GM23338 (cell line): ENCODE results near the gene ADAMTS7. TPM values are rescaled to one million over a fixed set of nuclear protein-coding genes. Genes with fewer than 3 reads are reported as not detected.

Experiments used
- ATAC-seq: fragments of 200-7000 bp; cut with Tn5 transposase; 3 replicates; pipeline ENCODE4 v1.9.1; 2020
- DNase-seq: peaks from one replicate; pipeline ENCODE4 v3.0.0-alpha.2; 2015; ENCODE audit warnings: low spot score
- H2AFZ ChIP-seq: fragments of 200-600 bp; sonication (generic); 2 replicates; pipeline ENCODE4 v1.8.0; 2016; ENCODE audit warnings: antibody characterized with exemption, mild to moderate bottlenecking, moderate library complexity
- H3F3A ChIP-seq: fragments of 200-600 bp; sonication (generic); replicated peaks from 2 replicates; pipeline ENCODE4 v1.8.0; 2017; ENCODE audit warnings: antibody characterized with exemption, mixed run types, low read depth
- H3K27ac ChIP-seq: fragments of 200-600 bp; sonication (generic); 2 replicates; pipeline ENCODE4 v1.6.1; 2016; ENCODE audit warnings: low read depth
- H3K27me3 ChIP-seq: fragments of 200-600 bp; sonication (generic); 2 replicates; pipeline ENCODE4 v1.8.0; 2016; ENCODE audit warnings: mild to moderate bottlenecking, mixed run types, moderate library complexity; ENCODE audit not compliant: insufficient read depth
- H3K36me3 ChIP-seq: fragments of 200-600 bp; sonication (generic); 2 replicates; pipeline ENCODE4 v1.8.0; 2016; ENCODE audit warnings: mild to moderate bottlenecking; ENCODE audit not compliant: insufficient read depth
- H3K4me1 ChIP-seq: fragments of 200-600 bp; sonication (generic); 2 replicates; pipeline ENCODE4 v1.8.0; 2016; ENCODE audit warnings: mild to moderate bottlenecking, moderate library complexity; ENCODE audit not compliant: insufficient read depth
- H3K4me2 ChIP-seq: fragments of 200-600 bp; sonication (generic); 2 replicates; pipeline ENCODE4 v1.7.1; 2017; ENCODE audit warnings: mixed run types
- H3K4me3 ChIP-seq: fragments of 200-600 bp; sonication (generic); 2 replicates; pipeline ENCODE4 v1.6.1; 2016; ENCODE audit warnings: mixed run types
- H3K79me2 ChIP-seq: fragments of 200-600 bp; sonication (generic); replicated peaks from 2 replicates; pipeline ENCODE4 v1.8.0; 2017; ENCODE audit warnings: mild to moderate bottlenecking; ENCODE audit not compliant: insufficient read depth
- H3K9me2 ChIP-seq: fragments of 200-600 bp; sonication (generic); 2 replicates; pipeline ENCODE4 v1.8.0; 2017; ENCODE audit not compliant: insufficient read depth
- H4K20me1 ChIP-seq: fragments of 200-600 bp; sonication (generic); replicated peaks from 2 replicates; pipeline ENCODE4 v1.8.0; 2017; ENCODE audit warnings: mild to moderate bottlenecking; ENCODE audit not compliant: insufficient read depth
- H3K27ac Mint-ChIP-seq: 2 replicates; pipeline ENCODE4 v1.8.0; 2020; ENCODE audit warnings: inconsistent platforms, mild to moderate bottlenecking, moderate library complexity, mixed read lengths
- H3K27me3 Mint-ChIP-seq: 3 replicates; pipeline ENCODE4 v1.8.0; 2022; ENCODE audit warnings: low read depth, mild to moderate bottlenecking, moderate library complexity, mixed read lengths, inconsistent platforms; ENCODE audit not compliant: insufficient read depth, poor library complexity
- H3K36me3 Mint-ChIP-seq: 3 replicates; pipeline ENCODE4 v1.8.0; 2021; ENCODE audit warnings: low read depth, mild to moderate bottlenecking, inconsistent platforms, moderate library complexity, mixed read lengths
- H3K4me1 Mint-ChIP-seq: 3 replicates; pipeline ENCODE4 v1.8.0; 2020; ENCODE audit warnings: mild to moderate bottlenecking, inconsistent platforms, mixed read lengths
- H3K4me3 Mint-ChIP-seq: 3 replicates; pipeline ENCODE4 v1.8.0; 2021; ENCODE audit warnings: moderate library complexity, mild to moderate bottlenecking, inconsistent platforms, mixed read lengths
- H3K9me3 Mint-ChIP-seq: 3 replicates; pipeline ENCODE4 v1.8.0; 2020; ENCODE audit warnings: moderate library complexity, mild to moderate bottlenecking, inconsistent platforms, mixed read lengths
- CTCF ChIP-seq, 2 experiments: fragments of 200-600 bp in 1 of 2; sonication (generic) in 1 of 2; conservative IDR thresholded peaks; 2 replicates each; pipeline versions ENCODE4 v1.5.1 to v1.6.1; 2016 to 2017; ENCODE audit warnings: antibody characterized with exemption in 2 of 2, low read depth in 2 of 2, mild to moderate bottlenecking in 2 of 2, moderate library complexity in 1 of 2
- ETS1 ChIP-seq: IDR thresholded peaks from 2 replicates; pipeline ENCODE4 v1.6.1; 2016; ENCODE audit warnings: antibody characterized with exemption
- EZH2 ChIP-seq: fragments of 200-600 bp; sonication (generic); IDR thresholded peaks from one replicate; pipeline ENCODE4 v1.8.0; 2017; ENCODE audit warnings: antibody characterized with exemption, mild to moderate bottlenecking, low read depth; ENCODE audit not compliant: unreplicated experiment
- JUNB ChIP-seq: IDR thresholded peaks from one replicate; pipeline ENCODE4 v1.6.1; 2016; ENCODE audit warnings: antibody characterized with exemption; ENCODE audit not compliant: unreplicated experiment
- NANOG ChIP-seq: IDR thresholded peaks from 2 replicates; pipeline ENCODE4 v1.6.1; 2016; ENCODE audit warnings: antibody characterized with exemption, borderline replicate concordance
- POLR2AphosphoS5 ChIP-seq: IDR thresholded peaks from 2 replicates; pipeline ENCODE4 v1.6.1; 2016; ENCODE audit warnings: antibody characterized with exemption, low read depth
- REST ChIP-seq: IDR thresholded peaks from one replicate; pipeline ENCODE4 v1.6.1; 2018; ENCODE audit warnings: antibody characterized with exemption; ENCODE audit not compliant: unreplicated experiment
- STAT1 ChIP-seq: IDR thresholded peaks from one replicate; pipeline ENCODE4 v1.6.1; 2016; ENCODE audit warnings: antibody characterized with exemption; ENCODE audit not compliant: unreplicated experiment
- ZNF114 ChIP-seq: fragments of 250-450 bp; sonication (Bioruptor Pico); IDR thresholded peaks from 2 replicates; pipeline ENCODE4 v1.5.0; 2020; ENCODE audit warnings: mild to moderate bottlenecking, moderate library complexity
- ZNF331 ChIP-seq: fragments of 250-450 bp; sonication (Bioruptor Pico); IDR thresholded peaks from 2 replicates; pipeline ENCODE4 v1.5.0; 2020; ENCODE audit warnings: low read depth, mild to moderate bottlenecking, moderate library complexity
- polyA plus RNA-seq: library from polyadenylated mRNA; unstranded; fragments of >200 nt; fragmentation: Nextera tagmentation; extraction: Ambion mirVana; gene quantifications from 2 replicates; pipeline ENCODE4 v1.2.1, GENCODE V29; 2016
- total RNA-seq: library from RNA; depleted of rRNA; stranded (reverse); fragments of >200 nt; shearing (Covaris generic); gene quantifications from 2 replicates; pipeline ENCODE4 v1.2.3, GENCODE V29; 2014

Gene ADAMTS7
- total and polyA plus RNA-seq, 2 experiments from 2014 or later = 11.6 to 52.7 TPM

- TF ChIP-seq CTCF (conservative IDR thresholded peaks at IDR 0.05; ENCODE audit: low read depth in 2 of 2) = no peak
- no peak for TF ChIP-seq JUNB
- no peak for TF ChIP-seq ZNF114 (CRISPR knock-in tag)
- TF ChIP-seq ZNF331 (CRISPR knock-in tag) = no peak
Observed at GRCh38 chr15:78734451-78735064, 76.7 kb downstream of the ADAMTS7 start (continued).

GRCh38 chr15:78732634-78733033, 78.6 kb downstream of the ADAMTS7 start:
- H3K4me3 ChIP-seq = no peak overlapping the region
- no peak for TF ChIP-seq REST
- no peak for TF ChIP-seq POLR2AphosphoS5
- no peak for TF ChIP-seq ZNF114 (CRISPR knock-in tag)
- TF ChIP-seq ETS1 = no peak
- TF ChIP-seq CTCF (conservative IDR thresholded peaks at IDR 0.05; ENCODE audit: low read depth in 2 of 2) = no peak
- no peak for TF ChIP-seq NANOG
- TF ChIP-seq EZH2 = no peak
- TF ChIP-seq ZNF331 (CRISPR knock-in tag) = no peak
- TF ChIP-seq STAT1 = no peak

More at GRCh38 chr15:78732634-78733033, 78.6 kb downstream of the ADAMTS7 start:
- Mint-ChIP-seq H3K36me3 (no peaks in the 10 kb centered on the region), H3K27me3 (peaks cover 19% of the 10 kb centered on the region), H3K4me1 (peaks cover 4% of the 10 kb centered on the region), H3K9me3 (no peaks in the 10 kb centered on the region; the same call in 2 of the 3 replicates), H3K27ac (no peak overlapping the region), H3K4me3 (no peak overlapping the region)
- H3K4me1 ChIP-seq = no peaks in the 10 kb centered on the region
- no peak for DNase-seq
- H3K79me2 ChIP-seq = no peaks in the 10 kb centered on the region
- H2AFZ ChIP-seq = no peak overlapping the region
- H4K20me1 ChIP-seq = no peaks in the 10 kb centered on the region
- H3K9me2 ChIP-seq = no peaks in the 10 kb centered on the region
- no peaks in the 10 kb centered on the region for H3F3A ChIP-seq
- no peaks in the 10 kb centered on the region for H3K27me3 ChIP-seq
- H3K27ac ChIP-seq = no peak overlapping the region
- H3K4me2 ChIP-seq = no peak overlapping the region
- H3K36me3 ChIP-seq = no peaks in the 10 kb centered on the region
- ATAC-seq = no peak
